PC-9 (cell line): ENCODE results near the gene CLSTN1. TPM values are rescaled to one million over a fixed set of nuclear protein-coding genes. Genes with fewer than 3 reads are reported as not detected.

ENCODE experiments used
- BruUV-seq: library from RNA; stranded (reverse); fragments of 400-500 nt; replicated peaks from 2 replicates; lab custom pipeline; 2021; lab: Mats Ljungman, UMichigan
- CTCF ChIA-PET: fragments of 300-600 bp; sonication (Branson Sonifier 250); formaldehyde crosslinking; loops from one replicate; lab custom pipeline; 2022; ENCODE audit warnings: antibody characterized with exemption; lab: Charles Lee
- POLR2A ChIA-PET: fragments of 300-600 bp; sonication (Branson Sonifier 250); formaldehyde crosslinking; loops from one replicate; lab custom pipeline; 2022; ENCODE audit warnings: antibody characterized with exemption; ENCODE audit not compliant: unreplicated experiment; lab: Charles Lee
- DNase-seq, 2 experiments: peaks; one replicate each; pipeline versions ENCODE4 v3.0.0 to v3.0.0-alpha.2; 2015 to 2022; ENCODE audit warnings: mixed read lengths in 1 of 2
- H2AFZ ChIP-seq: fragments of 200-600 bp; sonication (generic); 2 replicates; pipeline ENCODE4 v1.8.1; 2017; ENCODE audit warnings: antibody characterized with exemption
- H3F3A ChIP-seq: fragments of 200-600 bp; sonication (generic); 2 replicates; pipeline ENCODE4 v1.8.1; 2017; ENCODE audit warnings: antibody characterized with exemption, mild to moderate bottlenecking, low read depth; ENCODE audit not compliant: insufficient read depth
- H3K27ac ChIP-seq: fragments of 200-600 bp; sonication (generic); 2 replicates; pipeline ENCODE4 v1.6.1; 2016; ENCODE audit warnings: mixed run types
- H3K27me3 ChIP-seq: fragments of 200-600 bp; sonication (generic); 2 replicates; pipeline ENCODE4 v1.6.1; 2016; ENCODE audit warnings: low read depth, mixed run types; ENCODE audit not compliant: insufficient read depth
- H3K36me3 ChIP-seq: fragments of 200-600 bp; sonication (generic); 2 replicates; pipeline ENCODE4 v1.6.1; 2016; ENCODE audit warnings: low read depth, mixed run types
- H3K4me1 ChIP-seq: fragments of 200-600 bp; sonication (generic); replicated peaks from 2 replicates; pipeline ENCODE4 v1.6.1; 2016; ENCODE audit warnings: mixed run types; ENCODE audit not compliant: insufficient read depth
- H3K4me2 ChIP-seq: fragments of 200-600 bp; sonication (generic); 2 replicates; pipeline ENCODE4 v1.6.1; 2017; ENCODE audit warnings: mixed run types
- H3K4me3 ChIP-seq: fragments of 200-600 bp; sonication (generic); 2 replicates; pipeline ENCODE4 v1.6.1; 2016; ENCODE audit warnings: mixed run types
- H3K79me2 ChIP-seq: fragments of 200-600 bp; sonication (generic); 2 replicates; pipeline ENCODE4 v1.6.1; 2017; ENCODE audit warnings: low read depth, mixed run types
- H3K9me2 ChIP-seq: fragments of 200-600 bp; sonication (generic); 2 replicates; pipeline ENCODE4 v1.8.1; 2017; ENCODE audit warnings: mild to moderate bottlenecking; ENCODE audit not compliant: insufficient read depth
- H3K9me3 ChIP-seq: fragments of 200-600 bp; sonication (generic); 2 replicates; pipeline ENCODE4 v1.8.1; 2016; ENCODE audit warnings: low read depth; ENCODE audit not compliant: insufficient read depth
- H4K20me1 ChIP-seq: fragments of 200-600 bp; sonication (generic); 2 replicates; pipeline ENCODE4 v1.8.1; 2017; ENCODE audit not compliant: insufficient read depth
- EZH2 ChIP-seq: fragments of 200-600 bp; sonication (generic); IDR thresholded peaks from 2 replicates; pipeline ENCODE4 v1.8.0; 2017; ENCODE audit warnings: antibody characterized with exemption, low read depth
- intact Hi-C: fragments of 100-400 bp; cut with micrococcal nuclease; formaldehyde crosslinking; loops from one replicate; pipeline ENCODE4 v1.10.0; 2022; ENCODE audit not compliant: unreplicated experiment
- total RNA-seq: library from RNA; stranded (reverse); gene quantifications from 2 replicates; pipeline ENCODE4 v1.2.3, GENCODE V29; 2021
- TF ChIP-seq, protein P1 (sequence below): fragments of 200-600 bp; sonication (generic); conservative IDR thresholded peaks from 2 replicates; pipeline ENCODE4 v1.6.1; 2017; ENCODE audit warnings: mixed run types, antibody characterized with exemption, mild to moderate bottlenecking, moderate library complexity

CLSTN1 gene
- total RNA-seq, 1 experiment from 2014 or later, result 140 TPM

DNA sequence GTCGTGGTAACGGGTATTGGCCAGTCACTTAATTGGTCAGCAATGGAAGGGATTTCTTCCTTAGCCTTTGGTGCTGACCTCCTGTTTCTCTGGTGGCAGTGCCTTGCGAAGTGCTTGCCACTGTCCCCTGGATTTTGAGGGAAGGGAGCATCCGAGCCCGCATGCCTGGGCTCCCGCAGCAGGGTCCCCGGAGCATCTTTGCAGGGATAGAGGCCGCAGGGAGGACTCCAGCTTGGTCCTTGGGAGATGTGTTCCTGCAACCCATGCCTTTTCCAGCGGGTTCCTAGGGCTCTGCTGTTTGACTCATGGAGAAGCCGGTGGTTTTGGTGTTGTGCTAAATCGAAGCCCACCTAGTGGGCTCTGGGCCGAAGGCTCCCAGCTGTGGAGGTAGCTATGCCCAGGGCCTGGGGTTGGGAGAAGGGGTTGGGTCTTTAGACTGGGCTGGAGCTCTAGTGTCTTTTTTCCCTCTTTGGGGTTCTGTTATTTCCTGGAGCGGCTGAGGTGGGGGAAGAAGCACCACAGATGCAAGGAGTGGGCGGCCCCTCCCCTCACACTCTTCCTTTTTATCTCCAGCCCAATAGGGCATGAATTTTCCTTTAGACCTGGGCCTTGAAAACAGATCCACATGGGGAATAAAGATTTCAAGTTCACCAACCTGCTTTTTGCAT, 133.2 kb downstream of the CLSTN1 start:
- TF ChIP-seq, protein P1, sequence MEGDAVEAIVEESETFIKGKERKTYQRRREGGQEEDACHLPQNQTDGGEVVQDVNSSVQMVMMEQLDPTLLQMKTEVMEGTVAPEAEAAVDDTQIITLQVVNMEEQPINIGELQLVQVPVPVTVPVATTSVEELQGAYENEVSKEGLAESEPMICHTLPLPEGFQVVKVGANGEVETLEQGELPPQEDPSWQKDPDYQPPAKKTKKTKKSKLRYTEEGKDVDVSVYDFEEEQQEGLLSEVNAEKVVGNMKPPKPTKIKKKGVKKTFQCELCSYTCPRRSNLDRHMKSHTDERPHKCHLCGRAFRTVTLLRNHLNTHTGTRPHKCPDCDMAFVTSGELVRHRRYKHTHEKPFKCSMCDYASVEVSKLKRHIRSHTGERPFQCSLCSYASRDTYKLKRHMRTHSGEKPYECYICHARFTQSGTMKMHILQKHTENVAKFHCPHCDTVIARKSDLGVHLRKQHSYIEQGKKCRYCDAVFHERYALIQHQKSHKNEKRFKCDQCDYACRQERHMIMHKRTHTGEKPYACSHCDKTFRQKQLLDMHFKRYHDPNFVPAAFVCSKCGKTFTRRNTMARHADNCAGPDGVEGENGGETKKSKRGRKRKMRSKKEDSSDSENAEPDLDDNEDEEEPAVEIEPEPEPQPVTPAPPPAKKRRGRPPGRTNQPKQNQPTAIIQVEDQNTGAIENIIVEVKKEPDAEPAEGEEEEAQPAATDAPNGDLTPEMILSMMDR, result no peak
- no peak for TF ChIP-seq EZH2
- Histone ChIP-seq H3K4me3 (peak overlapping the region; percentile 50; the same call in 1 of the 2 replicates), H2AFZ (no peak overlapping the region), H3K4me1 (peaks cover 15% of the 10 kb centered on the region; the same call in 1 of the 2 replicates), H3K9me3 (no peaks in the 10 kb centered on the region), H3K27ac (no peak overlapping the region), H3K36me3 (no peaks in the 10 kb centered on the region), H3F3A (peaks cover 20% of the 10 kb centered on the region), H3K4me2 (peak overlapping the region; percentile 84), H3K9me2 (no peaks in the 10 kb centered on the region), H4K20me1 (no peaks in the 10 kb centered on the region), H3K79me2 (no peaks in the 10 kb centered on the region), H3K27me3 (no peaks in the 10 kb centered on the region)
- ChIA-PET CTCF (no interaction called here), POLR2A (interaction anchor here (0.6 kb wide), 1 partner anchor 146 kb away, joined by 10 read pairs; no protein-coding TSS in a partner anchor)
- DNase-seq, result no peak
- no TSS peak for BruUV-seq
- intact Hi-C loops, result no loop called here

DNA sequence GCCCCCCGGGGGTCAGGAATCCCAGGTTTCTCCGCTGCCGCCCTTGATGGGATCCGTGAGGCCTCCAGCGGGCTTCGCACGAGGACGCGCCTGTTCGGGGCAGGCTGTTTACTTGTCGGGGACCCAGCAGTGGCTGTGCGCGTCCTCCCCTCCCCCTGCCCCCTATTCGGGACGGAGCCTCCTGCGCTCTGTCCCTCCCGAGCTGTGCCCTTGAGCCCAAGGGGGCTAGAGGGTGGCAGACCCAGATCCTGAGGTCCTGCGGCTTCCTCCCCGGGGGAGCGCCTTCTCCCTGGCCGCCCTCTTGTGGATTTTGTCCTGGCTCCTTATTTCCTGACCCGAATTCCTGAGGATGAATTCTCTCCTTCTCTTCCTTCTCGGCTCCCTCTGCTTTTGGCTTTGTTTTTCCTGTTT, 133.8 kb downstream of the CLSTN1 start:
- peak in 1 of 2 experiments; percentile 32 for DNase-seq
- no peaks in the 10 kb centered on the region for H3K9me2 ChIP-seq
- H3K79me2 ChIP-seq, result no peaks in the 10 kb centered on the region
- H3K4me3 ChIP-seq, result peak overlapping the region; percentile 50; the same call in 1 of the 2 replicates
- H3F3A ChIP-seq, result peaks cover 20% of the 10 kb centered on the region
- TF ChIP-seq EZH2, result no peak
- TF ChIP-seq, protein P1, result no peak
- no peaks in the 10 kb centered on the region for H3K27me3 ChIP-seq
- H3K27ac ChIP-seq, result no peak overlapping the region
- H3K36me3 ChIP-seq, result no peaks in the 10 kb centered on the region
- peak overlapping the region; percentile 50; the same call in 1 of the 2 replicates for H2AFZ ChIP-seq
- H4K20me1 ChIP-seq, result no peaks in the 10 kb centered on the region
- BruUV-seq, result TSS peak; percentile 52
- ChIA-PET CTCF (no interaction called here), POLR2A (no interaction called here)
- intact Hi-C loops, result no loop called here
- peak overlapping the region; percentile 84 for H3K4me2 ChIP-seq
- H3K9me3 ChIP-seq, result no peaks in the 10 kb centered on the region
- H3K4me1 ChIP-seq, result peaks cover 15% of the 10 kb centered on the region; the same call in 1 of the 2 replicates

DNA sequence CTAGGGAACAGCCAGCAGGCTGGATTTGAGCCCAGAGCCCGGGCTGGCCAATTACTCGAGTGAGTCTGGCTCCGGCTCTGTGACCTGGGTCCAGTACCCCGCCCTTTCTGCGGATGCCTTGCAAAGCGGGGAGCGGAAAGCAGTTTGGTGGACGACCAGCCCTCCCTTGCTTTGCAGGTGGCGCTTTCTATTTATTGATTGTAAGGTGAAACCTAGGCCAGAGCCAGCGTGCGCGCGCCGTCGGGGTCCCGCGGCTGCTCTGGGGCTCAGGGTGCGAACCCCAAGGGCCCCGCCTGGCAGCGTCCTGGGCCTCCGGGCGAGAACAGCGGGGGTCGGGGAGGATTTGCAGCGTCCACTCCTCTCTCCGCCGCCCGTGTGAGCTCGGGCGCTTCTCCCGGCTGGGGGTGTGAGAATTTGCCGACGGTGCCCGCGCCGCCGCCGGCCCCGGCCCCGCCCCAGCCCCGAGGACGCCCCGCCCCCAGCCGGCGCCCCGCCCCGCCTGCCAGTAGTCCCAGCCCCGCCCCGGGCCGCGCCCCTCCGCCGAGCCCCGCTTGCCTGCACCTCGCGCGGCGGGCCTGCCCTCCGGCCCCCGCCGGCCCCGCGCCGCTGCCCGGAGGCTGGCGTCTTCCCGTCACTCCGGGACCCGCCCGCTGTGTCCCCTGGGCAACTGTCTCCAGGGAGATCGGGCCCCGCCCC, 134.6 kb downstream of the CLSTN1 start:
- TF ChIP-seq, protein P1, result no peak
- TF ChIP-seq EZH2, result no peak
- intact Hi-C loops, result no loop called here
- Histone ChIP-seq H3F3A (peaks cover 20% of the 10 kb centered on the region), H3K27ac (no peak overlapping the region), H3K9me3 (no peaks in the 10 kb centered on the region), H3K9me2 (no peaks in the 10 kb centered on the region), H3K36me3 (no peaks in the 10 kb centered on the region), H3K4me2 (peak overlapping the region; percentile 86), H2AFZ (peak overlapping the region; percentile 80), H3K27me3 (no peaks in the 10 kb centered on the region), H3K4me3 (peak overlapping the region; percentile 57; the same call in 1 of the 2 replicates), H3K4me1 (peaks cover 15% of the 10 kb centered on the region; the same call in 1 of the 2 replicates), H3K79me2 (no peaks in the 10 kb centered on the region), H4K20me1 (no peaks in the 10 kb centered on the region)
- BruUV-seq, result no TSS peak
- POLR2A ChIA-PET, result no interaction called here
- peak in 1 of 2 experiments; percentile 82 for DNase-seq
- CTCF ChIA-PET, result no interaction called here
